Sigmoid colon (tissue), 7 donors: ENCODE results near the gene SORCS2. TPM values are rescaled to one million over a fixed set of nuclear protein-coding genes. Genes with fewer than 3 reads are reported as not detected.

Experiments
- DNase-seq: peaks from one replicate; pipeline ENCODE4 v3.0.0-alpha.2; 2019
- H3K27ac ChIP-seq, 4 donors: fragments of 200-600 bp; sonication (generic); one replicate each; pipeline ENCODE4 v1.5.1; 2016 to 2019; ENCODE audit warnings: mild to moderate bottlenecking in 1 of 4
- H3K27me3 ChIP-seq, 3 donors: fragments of 200-600 bp; sonication (generic); one replicate each; pipeline ENCODE4 v1.5.1; 2019; ENCODE audit warnings: mild to moderate bottlenecking in 1 of 3
- H3K36me3 ChIP-seq, 4 donors: fragments of 200-600 bp; sonication (generic); one replicate each; pipeline ENCODE4 v1.5.1; 2016 to 2019
- H3K4me1 ChIP-seq, 4 donors: fragments of 200-600 bp; sonication (generic); one replicate each; pipeline ENCODE4 v1.5.1; 2017 to 2019
- H3K4me3 ChIP-seq, 4 donors: fragments of 200-600 bp; sonication (generic); one replicate each; pipeline ENCODE4 v1.5.1; 2017 to 2019; ENCODE audit warnings: mild to moderate bottlenecking in 2 of 4, moderate library complexity in 1 of 4
- H3K9me3 ChIP-seq, 4 donors: fragments of 200-600 bp in 3 of 4; sonication (generic) in 3 of 4; one replicate each; pipeline versions ENCODE4 v1.5.1 to v1.6.1; 2013 to 2019
- EP300 ChIP-seq, 4 donors: sonication (generic); formaldehyde crosslinking; IDR thresholded peaks; one replicate each; pipeline ENCODE4 v1.6.1; 2017; ENCODE audit warnings: antibody characterized with exemption in 4 of 4
- POLR2A ChIP-seq, 2 donors: fragments of 450-650 bp; IDR thresholded peaks; one replicate each; pipeline ENCODE4 v1.6.1; 2016; ENCODE audit warnings: antibody characterized with exemption in 2 of 2, mild to moderate bottlenecking in 2 of 2, moderate library complexity in 2 of 2
- POLR2AphosphoS5 ChIP-seq, 4 donors: sonication (generic); formaldehyde crosslinking; IDR thresholded peaks; one replicate each; pipeline ENCODE4 v1.6.1; 2017; ENCODE audit warnings: antibody characterized with exemption in 4 of 4
- WGBS, 2 donors: extraction: QIAGEN DNeasy Blood & Tissue Kit; methylation state at CpG; one replicate each; pipeline ENCODE4 v1.1.7; 2013; 5-methylcytosine and 5-hydroxymethylcytosine counted together
- intact Hi-C: fragments of 100-400 bp; cut with DNase I; formaldehyde crosslinking; loops from one replicate; pipeline ENCODE4 v1.15.1; 2023
- polyA plus RNA-seq, 3 donors: library from polyadenylated mRNA; stranded (reverse); fragments of 200-250 nt; gene quantifications; one replicate each; pipeline ENCODE4 v1.2.3, GENCODE V29; 2013
- total RNA-seq, 4 donors: library from RNA; depleted of rRNA; stranded (reverse); fragments of >200 nt; gene quantifications; one replicate each; pipeline ENCODE4 v1.1.0, GENCODE V29; 2016
- TF ChIP-seq, protein P1 (sequence below), 4 experiments: fragments of 450-650 bp in 3 of 4; fragments of 200-600 bp in 1 of 4; IDR thresholded peaks; one replicate each; pipeline ENCODE4 v1.5.1; 2016 to 2019; ENCODE audit warnings: antibody characterized with exemption in 4 of 4, mild to moderate bottlenecking in 3 of 4, moderate library complexity in 2 of 4
- donor health status: healthy with polysubstance abuse.
- donor health status: Bipolar disorder and iron deficiency.
- donor health status: healthy.

The SORCS2 gene
- total and polyA plus RNA-seq, 7 donors = 1.8 to 6.4 (median 3.9) TPM; not detected in 2

- Histone ChIP-seq H3K4me3 (no peak overlapping the region), H3K4me1 (no peaks in the 10 kb centered on the region), H3K27me3 (no peaks in the 10 kb centered on the region), H3K27ac (no peak overlapping the region), H3K9me3 (peaks cover 0 to 3% (median 0%) of the 10 kb centered on the region in 4 donors), H3K36me3 (no peaks in the 10 kb centered on the region)
- WGBS, 2 donors = 71 to 81% methylated on average over 4 of the region's 4 CpGs
- TF ChIP-seq, protein P1, sequence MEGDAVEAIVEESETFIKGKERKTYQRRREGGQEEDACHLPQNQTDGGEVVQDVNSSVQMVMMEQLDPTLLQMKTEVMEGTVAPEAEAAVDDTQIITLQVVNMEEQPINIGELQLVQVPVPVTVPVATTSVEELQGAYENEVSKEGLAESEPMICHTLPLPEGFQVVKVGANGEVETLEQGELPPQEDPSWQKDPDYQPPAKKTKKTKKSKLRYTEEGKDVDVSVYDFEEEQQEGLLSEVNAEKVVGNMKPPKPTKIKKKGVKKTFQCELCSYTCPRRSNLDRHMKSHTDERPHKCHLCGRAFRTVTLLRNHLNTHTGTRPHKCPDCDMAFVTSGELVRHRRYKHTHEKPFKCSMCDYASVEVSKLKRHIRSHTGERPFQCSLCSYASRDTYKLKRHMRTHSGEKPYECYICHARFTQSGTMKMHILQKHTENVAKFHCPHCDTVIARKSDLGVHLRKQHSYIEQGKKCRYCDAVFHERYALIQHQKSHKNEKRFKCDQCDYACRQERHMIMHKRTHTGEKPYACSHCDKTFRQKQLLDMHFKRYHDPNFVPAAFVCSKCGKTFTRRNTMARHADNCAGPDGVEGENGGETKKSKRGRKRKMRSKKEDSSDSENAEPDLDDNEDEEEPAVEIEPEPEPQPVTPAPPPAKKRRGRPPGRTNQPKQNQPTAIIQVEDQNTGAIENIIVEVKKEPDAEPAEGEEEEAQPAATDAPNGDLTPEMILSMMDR (IDR thresholded peaks at IDR 0.05) = no peak
- TF ChIP-seq POLR2A (IDR thresholded peaks at IDR 0.05) = no peak
- no peak for TF ChIP-seq EP300 (IDR thresholded peaks at IDR 0.05)
- no peak for TF ChIP-seq POLR2AphosphoS5 (IDR thresholded peaks at IDR 0.05)
- no peak for DNase-seq
- intact Hi-C loops = no loop called here
These were observed 475.9 kb downstream of the SORCS2 start for GRCh38 chr4:7668271-7668670.

DNA sequence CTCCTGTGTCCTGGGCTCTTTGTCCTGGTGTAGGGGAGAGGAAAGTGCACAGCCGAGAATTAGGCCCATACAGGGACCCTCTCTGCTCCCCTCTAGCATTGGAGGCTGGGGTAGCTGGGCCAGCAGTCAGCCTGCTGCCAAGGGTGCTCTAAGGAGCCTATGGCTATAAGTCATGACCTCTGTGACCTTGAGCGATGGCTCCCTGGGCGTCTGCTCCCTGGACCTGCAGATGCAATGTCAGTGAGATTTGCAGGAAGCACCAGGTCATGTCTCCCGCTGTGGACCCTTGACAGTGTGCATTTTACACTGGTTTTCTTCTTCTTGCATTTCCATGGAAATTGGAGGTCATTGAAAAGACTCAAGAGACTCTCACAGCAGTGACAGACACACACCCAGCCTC, 476.5 kb downstream of the SORCS2 start:
- TF ChIP-seq POLR2A (IDR thresholded peaks at IDR 0.05) (no peak), POLR2AphosphoS5 (IDR thresholded peaks at IDR 0.05) (no peak), EP300 (IDR thresholded peaks at IDR 0.05) (no peak)
- TF ChIP-seq, protein P1 (IDR thresholded peaks at IDR 0.05) = no peak
- Histone ChIP-seq H3K9me3 (peaks cover 0 to 3% (median 0%) of the 10 kb centered on the region in 4 donors), H3K27ac (no peak overlapping the region), H3K27me3 (no peaks in the 10 kb centered on the region), H3K4me3 (no peak overlapping the region), H3K36me3 (no peaks in the 10 kb centered on the region), H3K4me1 (no peaks in the 10 kb centered on the region)
- intact Hi-C loops = no loop called here
- DNase-seq = no peak
- 69 to 73% methylated on average over 4 of the region's 4 CpGs for WGBS, 2 donors

GRCh38 chr4:7672601-7673000, 480.3 kb downstream of the SORCS2 start:
- Histone ChIP-seq H3K36me3 (no peaks in the 10 kb centered on the region), H3K27ac (no peak overlapping the region), H3K4me3 (no peak overlapping the region), H3K27me3 (no peaks in the 10 kb centered on the region), H3K4me1 (no peaks in the 10 kb centered on the region), H3K9me3 (peaks cover 0 to 3% (median 0%) of the 10 kb centered on the region in 4 donors)
- intact Hi-C loops = no loop called here
- no peak for DNase-seq
- WGBS, 2 donors = 68 to 80% methylated on average over 4 of the region's 4 CpGs
- TF ChIP-seq POLR2AphosphoS5 (IDR thresholded peaks at IDR 0.05) (no peak), POLR2A (IDR thresholded peaks at IDR 0.05) (no peak), EP300 (IDR thresholded peaks at IDR 0.05) (no peak)
- TF ChIP-seq, protein P1 (IDR thresholded peaks at IDR 0.05) = no peak

DNA sequence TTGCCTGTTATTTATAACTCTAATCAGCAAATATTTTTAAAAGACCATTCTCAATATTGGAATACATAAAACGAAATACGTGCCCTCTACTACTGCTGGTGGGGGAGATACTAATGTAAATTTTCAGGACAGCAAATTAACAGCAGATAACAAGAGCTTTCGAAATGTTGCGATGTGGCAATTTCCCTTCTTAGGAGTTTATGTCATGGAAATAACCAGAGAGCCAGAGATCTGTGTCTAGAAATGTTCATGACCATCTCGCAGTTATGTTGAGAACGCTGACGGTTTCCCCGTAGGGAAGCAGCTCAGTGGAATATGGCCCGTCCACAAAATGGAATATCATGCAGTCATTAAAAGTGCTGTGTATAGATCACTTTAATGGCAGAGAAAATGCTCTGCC, 480.8 kb downstream of the SORCS2 start:
- H3K4me1 ChIP-seq = no peaks in the 10 kb centered on the region
- no peak overlapping the region for H3K27ac ChIP-seq
- no peaks in the 10 kb centered on the region for H3K36me3 ChIP-seq
- DNase-seq = no peak
- no peak overlapping the region for H3K4me3 ChIP-seq
- H3K27me3 ChIP-seq = no peaks in the 10 kb centered on the region
- peaks cover 0 to 3% (median 0%) of the 10 kb centered on the region in 4 donors for H3K9me3 ChIP-seq
- WGBS, 2 donors = 87 to 88% methylated on average over 9 of the region's 9 CpGs
- TF ChIP-seq EP300 (IDR thresholded peaks at IDR 0.05) (no peak), POLR2A (IDR thresholded peaks at IDR 0.05) (no peak), POLR2AphosphoS5 (IDR thresholded peaks at IDR 0.05) (no peak)
- TF ChIP-seq, protein P1 (IDR thresholded peaks at IDR 0.05) = no peak
- intact Hi-C loops = no loop called here

GRCh38 chr4:7674706-7675105, 482.4 kb downstream of the SORCS2 start:
- intact Hi-C loops = no loop called here
- Histone ChIP-seq H3K27ac (no peak overlapping the region), H3K4me3 (no peak overlapping the region), H3K27me3 (no peaks in the 10 kb centered on the region), H3K4me1 (no peaks in the 10 kb centered on the region), H3K36me3 (no peaks in the 10 kb centered on the region), H3K9me3 (peaks cover 0 to 3% (median 0%) of the 10 kb centered on the region in 4 donors)
- TF ChIP-seq POLR2A (IDR thresholded peaks at IDR 0.05) (no peak), POLR2AphosphoS5 (IDR thresholded peaks at IDR 0.05) (no peak), EP300 (IDR thresholded peaks at IDR 0.05) (no peak)
- TF ChIP-seq, protein P1 (IDR thresholded peaks at IDR 0.05) = no peak
- 21 to 69% methylated on average over 7 of the region's 7 CpGs for WGBS, 2 donors
- DNase-seq = no peak
